Measurements from ENCODE around the gene TMEM115. TPM values are rescaled to one million over a fixed set of nuclear protein-coding genes. Genes with fewer than 3 reads are reported as not detected.

TMEM115 gene
- total and polyA plus RNA-seq, 9 of the 15 experiments (the other 6 are each of a cell fraction or from before 2014, with no cell fraction given), result 1.6 to 26.9 (median 14.1) TPM

DNA sequence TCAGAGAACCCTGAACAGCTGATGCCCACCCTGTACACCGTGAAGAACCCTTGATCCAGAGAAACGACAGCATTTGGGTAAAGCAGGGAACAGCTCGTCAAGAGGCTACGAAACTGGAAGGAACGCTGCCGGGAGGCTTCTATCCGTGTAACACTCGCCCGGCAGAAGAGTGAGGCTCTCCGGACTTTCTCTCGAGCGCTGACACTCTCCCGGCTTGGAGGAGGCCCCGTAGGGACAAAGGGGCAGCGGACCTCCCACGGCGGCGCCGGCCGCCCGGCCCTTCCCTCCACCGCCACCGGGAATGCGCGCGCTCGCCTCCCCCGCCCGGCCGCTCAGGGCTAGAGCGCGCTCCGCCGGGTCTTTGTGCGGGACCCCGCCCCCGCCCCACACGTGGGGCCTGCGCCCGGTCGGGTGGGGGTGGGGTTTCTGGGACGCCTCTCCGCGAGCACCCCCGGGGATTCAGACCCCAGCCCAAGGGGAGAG lies 38.4 kb downstream of the TMEM115 start (continued):
- TF ChIP-seq, protein P1, sequence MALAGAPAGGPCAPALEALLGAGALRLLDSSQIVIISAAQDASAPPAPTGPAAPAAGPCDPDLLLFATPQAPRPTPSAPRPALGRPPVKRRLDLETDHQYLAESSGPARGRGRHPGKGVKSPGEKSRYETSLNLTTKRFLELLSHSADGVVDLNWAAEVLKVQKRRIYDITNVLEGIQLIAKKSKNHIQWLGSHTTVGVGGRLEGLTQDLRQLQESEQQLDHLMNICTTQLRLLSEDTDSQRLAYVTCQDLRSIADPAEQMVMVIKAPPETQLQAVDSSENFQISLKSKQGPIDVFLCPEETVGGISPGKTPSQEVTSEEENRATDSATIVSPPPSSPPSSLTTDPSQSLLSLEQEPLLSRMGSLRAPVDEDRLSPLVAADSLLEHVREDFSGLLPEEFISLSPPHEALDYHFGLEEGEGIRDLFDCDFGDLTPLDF (CRISPR knock-in tag; IDR thresholded peaks at IDR 0.05), result no peak
- TF ChIP-seq MXI1 (IDR thresholded peaks at IDR 0.05; ENCODE audit: low read depth, low read length), result peak; percentile 81; the same call in 1 of the 2 replicates
- TF ChIP-seq UBTF (IDR thresholded peaks at IDR 0.05; ENCODE audit: borderline replicate concordance in 1 of 2, low read depth in 2 of 2, low read length in 2 of 2), result peak in 1 of 2 experiments; percentile 66; a peak in 1 of 4 replicates
- TF ChIP-seq RBBP5 (IDR thresholded peaks at IDR 0.05; ENCODE audit: borderline replicate concordance, insufficient read depth, low read length, poor library complexity, severe bottlenecking), result peak; percentile 70
- no peak for TF ChIP-seq FUS (optimal IDR thresholded peaks at IDR 0.05; ENCODE audit: low read depth, low read length)
- TF ChIP-seq, protein P2, sequence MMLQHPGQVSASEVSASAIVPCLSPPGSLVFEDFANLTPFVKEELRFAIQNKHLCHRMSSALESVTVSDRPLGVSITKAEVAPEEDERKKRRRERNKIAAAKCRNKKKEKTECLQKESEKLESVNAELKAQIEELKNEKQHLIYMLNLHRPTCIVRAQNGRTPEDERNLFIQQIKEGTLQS (IDR thresholded peaks at IDR 0.05), result no peak
- TF ChIP-seq, protein P2 (CRISPR knock-in tag; conservative IDR thresholded peaks at IDR 0.05), result no peak
- no peak for TF ChIP-seq HNRNPUL1 (IDR thresholded peaks at IDR 0.05; ENCODE audit: low read length)
- TF ChIP-seq, protein P3, sequence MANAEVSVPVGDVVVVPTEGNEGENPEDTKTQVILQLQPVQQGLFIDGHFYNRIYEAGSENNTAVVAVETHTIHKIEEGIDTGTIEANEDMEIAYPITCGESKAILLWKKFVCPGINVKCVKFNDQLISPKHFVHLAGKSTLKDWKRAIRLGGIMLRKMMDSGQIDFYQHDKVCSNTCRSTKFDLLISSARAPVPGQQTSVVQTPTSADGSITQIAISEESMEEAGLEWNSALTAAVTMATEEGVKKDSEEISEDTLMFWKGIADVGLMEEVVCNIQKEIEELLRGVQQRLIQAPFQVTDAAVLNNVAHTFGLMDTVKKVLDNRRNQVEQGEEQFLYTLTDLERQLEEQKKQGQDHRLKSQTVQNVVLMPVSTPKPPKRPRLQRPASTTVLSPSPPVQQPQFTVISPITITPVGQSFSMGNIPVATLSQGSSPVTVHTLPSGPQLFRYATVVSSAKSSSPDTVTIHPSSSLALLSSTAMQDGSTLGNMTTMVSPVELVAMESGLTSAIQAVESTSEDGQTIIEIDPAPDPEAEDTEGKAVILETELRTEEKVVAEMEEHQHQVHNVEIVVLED (CRISPR knock-in tag; IDR thresholded peaks at IDR 0.05), result peak; percentile 21; the same call in 1 of the 2 replicates
- TF ChIP-seq, protein P4, sequence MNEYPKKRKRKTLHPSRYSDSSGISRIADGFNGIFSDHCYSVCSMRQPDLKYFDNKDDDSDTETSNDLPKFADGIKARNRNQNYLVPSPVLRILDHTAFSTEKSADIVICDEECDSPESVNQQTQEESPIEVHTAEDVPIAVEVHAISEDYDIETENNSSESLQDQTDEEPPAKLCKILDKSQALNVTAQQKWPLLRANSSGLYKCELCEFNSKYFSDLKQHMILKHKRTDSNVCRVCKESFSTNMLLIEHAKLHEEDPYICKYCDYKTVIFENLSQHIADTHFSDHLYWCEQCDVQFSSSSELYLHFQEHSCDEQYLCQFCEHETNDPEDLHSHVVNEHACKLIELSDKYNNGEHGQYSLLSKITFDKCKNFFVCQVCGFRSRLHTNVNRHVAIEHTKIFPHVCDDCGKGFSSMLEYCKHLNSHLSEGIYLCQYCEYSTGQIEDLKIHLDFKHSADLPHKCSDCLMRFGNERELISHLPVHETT (CRISPR knock-in tag; conservative IDR thresholded peaks at IDR 0.05 in 1 of 2, IDR thresholded peaks at IDR 0.05 in 1 of 2), result peak in 1 of 2 experiments; percentile 77; a peak in 2 of 4 replicates
- TF ChIP-seq MAZ (CRISPR knock-in tag; conservative IDR thresholded peaks at IDR 0.05 in 1 of 2, IDR thresholded peaks at IDR 0.05 in 1 of 2), result peak; percentile 80 to 91; a peak in 3 of 4 replicates
- TF ChIP-seq PHB (CRISPR knock-in tag; IDR thresholded peaks at IDR 0.05), result no peak
- TF ChIP-seq KLF13 (tag; IDR thresholded peaks at IDR 0.05; ENCODE audit: borderline replicate concordance, low read depth), result peak; percentile 86
- no peak for TF ChIP-seq NFRKB (IDR thresholded peaks at IDR 0.05; ENCODE audit: low read depth)
- peak; percentile 80 for TF ChIP-seq MYC (IDR thresholded peaks at IDR 0.05; ENCODE audit: low read depth, low read length)
- TF ChIP-seq MYC (CRISPR knock-in tag; IDR thresholded peaks at IDR 0.05; ENCODE audit: borderline replicate concordance, low read depth), result no peak
- TF ChIP-seq ZNF217 (CRISPR knock-in tag; IDR thresholded peaks at IDR 0.05), result no peak
- TF ChIP-seq SMAD1 (IDR thresholded peaks at IDR 0.05; ENCODE audit: low read depth, low read length, partially characterized antibody), result no peak
- 0 out of 2 replicates have a peak, but pooled peaks have one; percentile 63 for TF ChIP-seq RBFOX2 (IDR thresholded peaks at IDR 0.05; ENCODE audit: low read depth, low read length)
